IMR-90 (cell line): ENCODE measurements around the gene NUDT3. TPM values are rescaled to one million over a fixed set of nuclear protein-coding genes. Genes with fewer than 3 reads are reported as not detected.

Experiments used
- ATAC-seq: fragments of 200-7000 bp; cut with Tn5 transposase; 2 replicates; pipeline ENCODE4 v1.9.1; 2020; ENCODE audit warnings: low read depth, mild to moderate bottlenecking, moderate library complexity
- BruUV-seq: library from RNA; stranded (reverse); fragments of 400-500 nt; replicated peaks from 2 replicates; lab custom pipeline; 2021; lab: Mats Ljungman, UMichigan
- CTCF ChIA-PET: fragments of 300-600 bp; formaldehyde crosslinking; extraction: SDS; loops from one replicate; lab custom pipeline; 2021; ENCODE audit warnings: antibody characterized with exemption; lab: Yijun Ruan, JAX
- POLR2A ChIA-PET: fragments of 300-600 bp; sonication (Branson Sonifier 250); formaldehyde crosslinking; loops from one replicate; lab custom pipeline; 2022; ENCODE audit warnings: antibody characterized with exemption; ENCODE audit not compliant: unreplicated experiment; lab: Charles Lee
- DNase-seq: peaks from one replicate; pipeline ENCODE4 v3.0.0; 2013
- H2AFZ ChIP-seq: replicated peaks from 2 replicates; pipeline ENCODE3; 2013; ENCODE audit warnings: low read length, mild to moderate bottlenecking; ENCODE audit not compliant: poor library complexity
- H2AK5ac ChIP-seq: 2 replicates; pipeline ENCODE4 v1.6.1; 2013; ENCODE audit warnings: low read depth, low read length, inconsistent platforms
- H2AK9ac ChIP-seq: replicated peaks from 2 replicates; pipeline ENCODE3; 2013; ENCODE audit warnings: mild to moderate bottlenecking, low read depth, low read length, moderate library complexity; ENCODE audit not compliant: poor library complexity
- H2BK120ac ChIP-seq: 2 replicates; pipeline ENCODE4 v1.6.1; 2013; ENCODE audit warnings: low read depth, low read length, inconsistent platforms
- H2BK15ac ChIP-seq: 3 replicates; pipeline ENCODE4 v1.6.1; 2013; ENCODE audit warnings: low read depth, low read length, inconsistent platforms
- H2BK20ac ChIP-seq: 2 replicates; pipeline ENCODE4 v1.6.1; 2013; ENCODE audit warnings: low read depth, mild to moderate bottlenecking, inconsistent platforms, low read length, moderate library complexity
- H2BK5ac ChIP-seq: 2 replicates; pipeline ENCODE4 v1.6.1; 2013; ENCODE audit warnings: mild to moderate bottlenecking, low read depth, low read length, inconsistent platforms; ENCODE audit not compliant: poor library complexity, severe bottlenecking
- H3K14ac ChIP-seq: replicated peaks from 2 replicates; pipeline ENCODE4 v1.6.1; 2013; ENCODE audit warnings: low read depth, low read length, inconsistent platforms
- H3K18ac ChIP-seq: 2 replicates; pipeline ENCODE4 v1.6.1; 2013; ENCODE audit warnings: low read depth, low read length, control low read depth
- H3K23ac ChIP-seq: 2 replicates; pipeline ENCODE4 v1.6.1; 2013; ENCODE audit warnings: low read depth, low read length, inconsistent platforms
- H3K27ac ChIP-seq: 2 replicates; pipeline ENCODE4 v1.5.1; 2013; ENCODE audit warnings: mild to moderate bottlenecking, control low read depth, low read length; ENCODE audit not compliant: insufficient read depth
- H3K27me3 ChIP-seq: 2 replicates; pipeline ENCODE4 v1.6.1; 2013; ENCODE audit warnings: low read length; ENCODE audit not compliant: control insufficient read depth, insufficient read depth
- H3K36me3 ChIP-seq: 2 replicates; pipeline ENCODE4 v1.6.1; 2013; ENCODE audit warnings: low read length, mixed read lengths; ENCODE audit not compliant: control insufficient read depth, insufficient read depth
- H3K4ac ChIP-seq: 2 replicates; pipeline ENCODE4 v1.6.1; 2013; ENCODE audit warnings: low read depth, low read length, inconsistent platforms
- H3K4me1 ChIP-seq: 2 replicates; pipeline ENCODE4 v1.6.1; 2013; ENCODE audit warnings: low read length, mixed read lengths; ENCODE audit not compliant: control insufficient read depth, insufficient read depth
- H3K4me2 ChIP-seq: 2 replicates; pipeline ENCODE4 v1.6.1; 2013; ENCODE audit warnings: low read depth, mild to moderate bottlenecking, control low read depth, low read length, moderate library complexity
- H3K4me3 ChIP-seq: 2 replicates; pipeline ENCODE4 v1.5.1; 2013; ENCODE audit warnings: low read depth, mild to moderate bottlenecking, control low read depth, low read length, moderate library complexity; ENCODE audit not compliant: insufficient read depth
- H3K56ac ChIP-seq: 2 replicates; pipeline ENCODE4 v1.6.1; 2013; ENCODE audit warnings: low read length, inconsistent platforms; ENCODE audit not compliant: insufficient read depth; ENCODE audit errors: extremely low read depth
- H3K79me1 ChIP-seq, 2 experiments: 2 replicates each; pipeline ENCODE4 v1.6.1; 2013; ENCODE audit warnings: low read length in 2 of 2, inconsistent platforms in 1 of 2, low read depth in 1 of 2
- H3K9ac ChIP-seq: 2 replicates; pipeline ENCODE4 v1.6.1; 2013; ENCODE audit warnings: low read depth, low read length, control low read depth
- H3K9me1 ChIP-seq: 2 replicates; pipeline ENCODE4 v1.6.1; 2013; ENCODE audit warnings: low read length, inconsistent platforms; ENCODE audit not compliant: insufficient read depth
- H3K9me3 ChIP-seq: 2 replicates; pipeline ENCODE4 v1.6.1; 2013; ENCODE audit warnings: low read length; ENCODE audit not compliant: control insufficient read depth, insufficient read depth
- H4K20me1 ChIP-seq: 2 replicates; pipeline ENCODE4 v1.6.1; 2013; ENCODE audit warnings: low read length, inconsistent platforms; ENCODE audit not compliant: insufficient read depth
- H4K5ac ChIP-seq: 2 replicates; pipeline ENCODE4 v1.6.1; 2013; ENCODE audit warnings: mild to moderate bottlenecking, low read depth, low read length, control low read depth
- H4K8ac ChIP-seq, 2 experiments: 2 replicates each; pipeline ENCODE4 v1.6.1; 2013; ENCODE audit warnings: low read depth in 2 of 2, low read length in 2 of 2, control low read depth in 1 of 2, inconsistent platforms in 1 of 2
- H4K91ac ChIP-seq: 2 replicates; pipeline ENCODE4 v1.6.1; 2013; ENCODE audit warnings: low read depth, low read length, inconsistent platforms; ENCODE audit not compliant: insufficient read depth
- BHLHE40 ChIP-seq: fragments of 150-350 bp; IDR thresholded peaks from 2 replicates; pipeline ENCODE4 v1.6.1; 2016; ENCODE audit warnings: mild to moderate bottlenecking, low read depth, low read length
- CEBPB ChIP-seq: IDR thresholded peaks from 2 replicates; pipeline ENCODE4 v1.6.1; 2012; ENCODE audit warnings: low read depth, low read length, improper control_type of control experiment
- CHD1 ChIP-seq: IDR thresholded peaks from 2 replicates; pipeline ENCODE4 v1.6.1; 2012; ENCODE audit warnings: low read depth, low read length, improper control_type of control experiment
- FOS ChIP-seq: fragments of 150-350 bp; IDR thresholded peaks from 2 replicates; pipeline ENCODE4 v1.6.1; 2016; ENCODE audit warnings: low read depth, low read length
- MAZ ChIP-seq: IDR thresholded peaks from 2 replicates; pipeline ENCODE4 v1.6.1; 2012; ENCODE audit warnings: low read depth, mild to moderate bottlenecking, low read length, improper control_type of control experiment, moderate library complexity, borderline replicate concordance
- MXI1 ChIP-seq: IDR thresholded peaks from 2 replicates; pipeline ENCODE4 v1.6.1; 2012; ENCODE audit warnings: low read depth, mild to moderate bottlenecking, low read length, moderate library complexity, borderline replicate concordance
- NFE2L2 ChIP-seq: fragments of 150-350 bp; IDR thresholded peaks from 2 replicates; pipeline ENCODE4 v1.6.1; 2016; ENCODE audit warnings: low read depth, mild to moderate bottlenecking, low read length
- POLR2A ChIP-seq: IDR thresholded peaks from 2 replicates; pipeline ENCODE4 v1.6.1; 2012; ENCODE audit warnings: mild to moderate bottlenecking, low read depth, low read length
- RAD21 ChIP-seq: IDR thresholded peaks from 2 replicates; pipeline ENCODE4 v1.6.1; 2012; ENCODE audit warnings: low read length, improper control_type of control experiment
- RCOR1 ChIP-seq: IDR thresholded peaks from 2 replicates; pipeline ENCODE4 v1.6.1; 2012; ENCODE audit warnings: mild to moderate bottlenecking, low read length, improper control_type of control experiment; ENCODE audit not compliant: insufficient replicate concordance
- SMC3 ChIP-seq: fragments of 150-350 bp; IDR thresholded peaks from 2 replicates; pipeline ENCODE4 v1.6.1; 2016; ENCODE audit warnings: low read depth, mild to moderate bottlenecking, antibody characterized with exemption, low read length, moderate library complexity
- WGBS, 2 experiments: methylation state at CpG; one replicate each; pipeline versions ENCODE4 v1.1.5 to v1.1.7; 2013; ENCODE audit warnings: missing lambda C conversion rate in 2 of 2; ENCODE audit not compliant: insufficient read length in 1 of 2; ENCODE audit errors: extremely low coverage in 2 of 2; 5-methylcytosine and 5-hydroxymethylcytosine counted together
- dilution Hi-C: fragments of 300-500 bp; cut with HindIII; formaldehyde crosslinking; loops from one replicate; pipeline ENCODE4 v1.14.3; 2018; ENCODE audit warnings: low sequenced_read_pairs; ENCODE audit not compliant: unreplicated experiment
- in situ Hi-C: fragments of 300-500 bp; cut with MboI; formaldehyde crosslinking; loops from 3 replicates; pipeline ENCODE4 v1.14.3; 2019; ENCODE audit warnings: low sequenced_read_pairs, inconsistent platforms, mixed read lengths
- intact Hi-C: fragments of 100-400 bp; cut with micrococcal nuclease; formaldehyde crosslinking; loops from 2 replicates; pipeline ENCODE4 v1.10.0; 2022
- polyA plus RNA-seq, 3 experiments: library from polyadenylated mRNA; depleted of rRNA; stranded (reverse); fragments of >200 nt; gene quantifications; 2 replicates each; pipeline ENCODE4 v1.2.3, GENCODE V29; 2012; ENCODE audit warnings: low replicate concordance in 1 of 3
- total RNA-seq: library from RNA; depleted of rRNA; stranded (reverse); fragments of >200 nt; gene quantifications from 2 replicates; pipeline ENCODE4 v1.2.3, GENCODE V29; 2012
- TF ChIP-seq, protein P1 (sequence below): conservative IDR thresholded peaks from 2 replicates; pipeline ENCODE4 v1.5.1; 2012; ENCODE audit warnings: mild to moderate bottlenecking, low read depth, low read length, improper control_type of control experiment
- TF ChIP-seq, protein P2 (sequence below): fragments of 150-350 bp; IDR thresholded peaks from 2 replicates; pipeline ENCODE4 v1.6.1; 2016; ENCODE audit warnings: low read depth, mild to moderate bottlenecking, low read length, moderate library complexity, borderline replicate concordance

NUDT3 gene
- total and polyA plus RNA-seq, 2 of the 4 experiments (the other 2 are of a cell fraction): 10.1 to 17.2 TPM

DNA sequence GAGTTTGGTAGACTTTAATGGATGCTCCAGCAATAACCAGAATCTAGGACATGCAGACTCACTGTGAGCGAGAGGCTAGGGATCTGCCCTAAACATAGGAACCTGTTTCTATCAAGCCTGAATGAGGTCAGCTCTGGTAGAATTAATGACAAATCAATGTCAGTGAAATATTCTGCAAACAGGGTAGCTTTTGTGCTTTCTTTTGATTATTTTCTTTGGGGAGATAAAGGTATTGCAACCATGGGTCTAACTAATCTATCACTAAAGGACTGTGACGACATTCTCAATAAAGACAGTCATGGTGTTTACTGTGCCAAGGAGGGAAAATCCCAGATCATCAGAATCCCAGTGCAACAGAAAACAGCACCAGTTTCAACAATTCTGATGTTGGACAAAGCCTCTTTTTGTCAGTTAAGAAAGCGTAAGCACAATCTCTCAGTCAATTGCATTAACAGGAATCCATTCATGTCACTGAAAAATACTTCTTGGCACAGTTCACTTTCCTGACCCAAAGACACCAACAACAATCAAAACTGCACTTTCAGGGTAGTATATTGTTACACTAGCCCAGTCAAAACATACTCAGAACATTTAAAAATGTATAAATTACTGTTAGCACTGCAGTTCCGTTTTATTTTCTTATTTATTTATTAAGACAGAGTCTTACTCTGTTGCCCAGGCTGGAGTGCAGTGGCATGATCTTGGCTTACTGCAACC, 106.9 kb downstream of the NUDT3 start:
- ChIA-PET POLR2A (no interaction called here), CTCF (no interaction called here)
- no peak overlapping the region for H3K23ac ChIP-seq
- H3K79me1 ChIP-seq: peaks cover 3 to 4% of the 10 kb centered on the region in 2 experiments; a peak in 1 of 4 replicates
- no peak overlapping the region for H3K4ac ChIP-seq
- H2BK120ac ChIP-seq: no peak overlapping the region
- peaks cover 10% of the 10 kb centered on the region for H3K4me1 ChIP-seq
- 100% methylated on average over 1 of the region's 4 CpGs; no CpG with 5 or more reads in 1 of the 2 experiments for WGBS, 2 experiments
- DNase-seq (no peak), ATAC-seq (no peak)
- H3K9me3 ChIP-seq: peaks cover 5% of the 10 kb centered on the region
- H4K5ac ChIP-seq: no peak overlapping the region
- H3K36me3 ChIP-seq: peaks cover 11% of the 10 kb centered on the region
- H4K91ac ChIP-seq: no peak overlapping the region
- no TSS peak for BruUV-seq
- H2AK5ac ChIP-seq: no peak overlapping the region
- no peak overlapping the region for H2BK15ac ChIP-seq
- in situ Hi-C loops: no loop called here
- no peak overlapping the region for H3K18ac ChIP-seq
- H4K20me1 ChIP-seq: peaks cover 4% of the 10 kb centered on the region; the same call in 1 of the 2 replicates
- peaks cover 8% of the 10 kb centered on the region; the same call in 1 of the 2 replicates for H3K9me1 ChIP-seq
- no peak overlapping the region for H3K27ac ChIP-seq
- H2AK9ac ChIP-seq: no peak overlapping the region
- no peak overlapping the region for H4K8ac ChIP-seq
- H3K27me3 ChIP-seq: no peaks in the 10 kb centered on the region
- intact Hi-C loops: no loop called here
- no peak overlapping the region for H3K9ac ChIP-seq
- H3K4me2 ChIP-seq: no peak overlapping the region
- no peak overlapping the region for H3K14ac ChIP-seq
- no peak for TF ChIP-seq POLR2A
- TF ChIP-seq MAZ: no peak
- TF ChIP-seq, protein P1, sequence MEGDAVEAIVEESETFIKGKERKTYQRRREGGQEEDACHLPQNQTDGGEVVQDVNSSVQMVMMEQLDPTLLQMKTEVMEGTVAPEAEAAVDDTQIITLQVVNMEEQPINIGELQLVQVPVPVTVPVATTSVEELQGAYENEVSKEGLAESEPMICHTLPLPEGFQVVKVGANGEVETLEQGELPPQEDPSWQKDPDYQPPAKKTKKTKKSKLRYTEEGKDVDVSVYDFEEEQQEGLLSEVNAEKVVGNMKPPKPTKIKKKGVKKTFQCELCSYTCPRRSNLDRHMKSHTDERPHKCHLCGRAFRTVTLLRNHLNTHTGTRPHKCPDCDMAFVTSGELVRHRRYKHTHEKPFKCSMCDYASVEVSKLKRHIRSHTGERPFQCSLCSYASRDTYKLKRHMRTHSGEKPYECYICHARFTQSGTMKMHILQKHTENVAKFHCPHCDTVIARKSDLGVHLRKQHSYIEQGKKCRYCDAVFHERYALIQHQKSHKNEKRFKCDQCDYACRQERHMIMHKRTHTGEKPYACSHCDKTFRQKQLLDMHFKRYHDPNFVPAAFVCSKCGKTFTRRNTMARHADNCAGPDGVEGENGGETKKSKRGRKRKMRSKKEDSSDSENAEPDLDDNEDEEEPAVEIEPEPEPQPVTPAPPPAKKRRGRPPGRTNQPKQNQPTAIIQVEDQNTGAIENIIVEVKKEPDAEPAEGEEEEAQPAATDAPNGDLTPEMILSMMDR: no peak
- no peak for TF ChIP-seq MXI1
- TF ChIP-seq SMC3: no peak
- no peak for TF ChIP-seq NFE2L2
- no peak for TF ChIP-seq BHLHE40
- no peak for TF ChIP-seq RCOR1
- TF ChIP-seq RAD21: no peak
- no peak for TF ChIP-seq FOS
- TF ChIP-seq CEBPB: no peak
- TF ChIP-seq CHD1: no peak
- TF ChIP-seq, protein P2, sequence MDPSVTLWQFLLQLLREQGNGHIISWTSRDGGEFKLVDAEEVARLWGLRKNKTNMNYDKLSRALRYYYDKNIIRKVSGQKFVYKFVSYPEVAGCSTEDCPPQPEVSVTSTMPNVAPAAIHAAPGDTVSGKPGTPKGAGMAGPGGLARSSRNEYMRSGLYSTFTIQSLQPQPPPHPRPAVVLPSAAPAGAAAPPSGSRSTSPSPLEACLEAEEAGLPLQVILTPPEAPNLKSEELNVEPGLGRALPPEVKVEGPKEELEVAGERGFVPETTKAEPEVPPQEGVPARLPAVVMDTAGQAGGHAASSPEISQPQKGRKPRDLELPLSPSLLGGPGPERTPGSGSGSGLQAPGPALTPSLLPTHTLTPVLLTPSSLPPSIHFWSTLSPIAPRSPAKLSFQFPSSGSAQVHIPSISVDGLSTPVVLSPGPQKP: no peak
- no peak overlapping the region for H2BK20ac ChIP-seq
- no peak overlapping the region for H2BK5ac ChIP-seq
- no peak overlapping the region for H3K4me3 ChIP-seq
- H2AFZ ChIP-seq: no peak overlapping the region
- H3K56ac ChIP-seq: no peak overlapping the region
- dilution Hi-C loops: no loop called here
